IMR-90 (cell line): ENCODE results near the gene DNAJC17.

ENCODE experiments used
- CEBPB ChIP-seq: IDR thresholded peaks from 2 replicates; pipeline ENCODE4 v1.6.1; 2012; ENCODE audit warnings: low read depth, low read length, improper control_type of control experiment
- CTCF ChIP-seq: conservative IDR thresholded peaks from 2 replicates; pipeline ENCODE4 v1.5.1; 2012; ENCODE audit warnings: mild to moderate bottlenecking, low read depth, low read length, improper control_type of control experiment
- POLR2A ChIP-seq: IDR thresholded peaks from 2 replicates; pipeline ENCODE4 v1.6.1; 2012; ENCODE audit warnings: mild to moderate bottlenecking, low read depth, low read length
- RCOR1 ChIP-seq: IDR thresholded peaks from 2 replicates; pipeline ENCODE4 v1.6.1; 2012; ENCODE audit warnings: mild to moderate bottlenecking, low read length, improper control_type of control experiment; ENCODE audit not compliant: insufficient replicate concordance
- RFX5 ChIP-seq: IDR thresholded peaks from 2 replicates; pipeline ENCODE4 v1.8.0; 2012; ENCODE audit warnings: low read depth, mild to moderate bottlenecking, low read length, moderate library complexity
- USF2 ChIP-seq: fragments of 150-350 bp; IDR thresholded peaks from 2 replicates; pipeline ENCODE4 v1.6.1; 2017; ENCODE audit warnings: mild to moderate bottlenecking, antibody characterized with exemption, low read length, low read depth

- TF ChIP-seq CEBPB: no peak
- no peak for TF ChIP-seq CTCF
- no peak for TF ChIP-seq RCOR1
- no peak for TF ChIP-seq POLR2A
- TF ChIP-seq RFX5: no peak
- TF ChIP-seq USF2: no peak
These were observed 21.3 kb upstream of the DNAJC17 start, which contains the start of gene PPP1R14D for GRCh38 chr15:40828447-40829036.
